ENCODE results near the gene CRACDL.

Gene CRACDL

GRCh38 chr2:98800330-98801064 is 135.5 kb downstream of the CRACDL start:
- DNase-seq = no peak

- no peak for DNase-seq
Measured at GRCh38 chr2:98799375-98800329, 136.4 kb downstream of the CRACDL start.

- DNase-seq = no peak
Measured at GRCh38 chr2:98796775-98797544, 139.1 kb downstream of the CRACDL start.

- no peak for DNase-seq
Measured at GRCh38 chr2:98795891-98796676, 139.9 kb downstream of the CRACDL start.

- DNase-seq = no peak
Measured at GRCh38 chr2:98793897-98794830, 141.9 kb downstream of the CRACDL start.

- no peak for DNase-seq
Measured at GRCh38 chr2:98793275-98793674, 142.8 kb downstream of the CRACDL start.

GRCh38 chr2:98790221-98790620 is 145.8 kb downstream of the CRACDL start:
- DNase-seq = no peak

- DNase-seq = no peak
Measured at GRCh38 chr2:98787700-98788099, 148.3 kb downstream of the CRACDL start.

GRCh38 chr2:98786179-98786578 is 149.8 kb downstream of the CRACDL start:
- no peak for DNase-seq

GRCh38 chr2:98782570-98782969 is 153.5 kb downstream of the CRACDL start:
- no peak for DNase-seq

GRCh38 chr2:98781822-98782221 is 154.2 kb downstream of the CRACDL start:
- DNase-seq = no peak

GRCh38 chr2:98778741-98779483 is 157.1 kb downstream of the CRACDL start:
- DNase-seq = no peak

- DNase-seq = no peak
Measured at GRCh38 chr2:98778151-98778550, 157.9 kb downstream of the CRACDL start.

GRCh38 chr2:98777710-98778109 is 158.3 kb downstream of the CRACDL start:
- no peak for DNase-seq

GRCh38 chr2:98777076-98777475 is 158.9 kb downstream of the CRACDL start:
- no peak for DNase-seq

- DNase-seq = no peak
Measured at GRCh38 chr2:98776136-98776535, 159.9 kb downstream of the CRACDL start.

- DNase-seq = no peak
Measured at GRCh38 chr2:98775146-98775986, 160.7 kb downstream of the CRACDL start.

- DNase-seq = no peak
Measured at GRCh38 chr2:98773907-98774306, 162.1 kb downstream of the CRACDL start.

GRCh38 chr2:98773169-98773568 is 162.9 kb downstream of the CRACDL start:
- DNase-seq = no peak

GRCh38 chr2:98772536-98772935 is 163.5 kb downstream of the CRACDL start:
- no peak for DNase-seq
